OCI-LY3 (cell line): Measurements from ENCODE around the gene VOPP1.

ENCODE experiments used
- EZH2phosphoT487 ChIP-seq: fragments of 200-600 bp; shearing (Covaris generic); IDR thresholded peaks from 2 replicates; pipeline ENCODE4 v1.6.1; 2018; ENCODE audit warnings: antibody characterized with exemption, mixed run types, low read depth
- TF ChIP-seq, protein P1 (sequence below): fragments of 200-600, 300-600 bp; sonication (generic); IDR thresholded peaks from 2 replicates; pipeline ENCODE4 v1.5.1; 2014; ENCODE audit warnings: antibody characterized with exemption, low read length, low read depth

DNA sequence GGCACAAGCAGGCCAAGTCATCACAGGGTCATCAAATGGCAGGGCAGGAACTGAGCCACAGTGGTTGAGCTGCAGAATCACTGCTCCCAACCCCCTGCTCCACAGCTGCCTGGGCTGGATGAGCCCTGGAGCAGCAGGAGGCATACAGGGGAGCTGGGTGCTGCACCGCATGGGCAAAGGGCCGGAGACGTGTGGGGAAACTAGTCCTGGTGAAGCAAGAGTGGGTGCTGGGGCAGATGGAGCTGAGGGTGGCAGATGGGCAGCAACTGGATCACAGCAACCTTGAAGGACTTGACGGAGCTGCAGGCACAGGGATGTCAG, 16.0 kb upstream of the VOPP1 start:
- no peak for TF ChIP-seq EZH2phosphoT487
- TF ChIP-seq, protein P1, sequence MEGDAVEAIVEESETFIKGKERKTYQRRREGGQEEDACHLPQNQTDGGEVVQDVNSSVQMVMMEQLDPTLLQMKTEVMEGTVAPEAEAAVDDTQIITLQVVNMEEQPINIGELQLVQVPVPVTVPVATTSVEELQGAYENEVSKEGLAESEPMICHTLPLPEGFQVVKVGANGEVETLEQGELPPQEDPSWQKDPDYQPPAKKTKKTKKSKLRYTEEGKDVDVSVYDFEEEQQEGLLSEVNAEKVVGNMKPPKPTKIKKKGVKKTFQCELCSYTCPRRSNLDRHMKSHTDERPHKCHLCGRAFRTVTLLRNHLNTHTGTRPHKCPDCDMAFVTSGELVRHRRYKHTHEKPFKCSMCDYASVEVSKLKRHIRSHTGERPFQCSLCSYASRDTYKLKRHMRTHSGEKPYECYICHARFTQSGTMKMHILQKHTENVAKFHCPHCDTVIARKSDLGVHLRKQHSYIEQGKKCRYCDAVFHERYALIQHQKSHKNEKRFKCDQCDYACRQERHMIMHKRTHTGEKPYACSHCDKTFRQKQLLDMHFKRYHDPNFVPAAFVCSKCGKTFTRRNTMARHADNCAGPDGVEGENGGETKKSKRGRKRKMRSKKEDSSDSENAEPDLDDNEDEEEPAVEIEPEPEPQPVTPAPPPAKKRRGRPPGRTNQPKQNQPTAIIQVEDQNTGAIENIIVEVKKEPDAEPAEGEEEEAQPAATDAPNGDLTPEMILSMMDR, result no peak
